ENCODE results near the gene TUBE1.
"Not testable (repeated sequence)": the region's sequence is repeated elsewhere in the genome, so short reads cannot be mapped to it uniquely, and the experiment has no call there.

TUBE1 gene

GRCh38 chr6:112106562-112106961, 19.3 kb upstream of the TUBE1 start:
- H3K4me3 ChIP-seq (ENCODE audit: low read depth, low read length) = no peak overlapping the region
- H3K4me1 ChIP-seq (ENCODE audit: control insufficient read depth in 1 of 2, insufficient read depth in 2 of 2, low read length in 2 of 2) = no peaks in the 10 kb centered on the region
- no peak overlapping the region for H3K4ac ChIP-seq (ENCODE audit: low read depth, low read length)
- H2AFZ ChIP-seq (ENCODE audit: insufficient read depth, low read length, poor library complexity) = no peak overlapping the region
- H3K79me2 ChIP-seq (ENCODE audit: control insufficient read depth, insufficient read depth, low read length, poor library complexity) = no peaks in the 10 kb centered on the region
- H4K12ac ChIP-seq (ENCODE audit: low read depth, low read length) = no peak overlapping the region
- no peaks in the 10 kb centered on the region for H3K79me1 ChIP-seq (ENCODE audit: low read length)
- H3K4me2 ChIP-seq (ENCODE audit: low read length) = no peak overlapping the region
- WGBS (ENCODE audit: extremely low coverage, insufficient coverage, insufficient read length) = no CpG with 5 or more reads among the region's 2 CpGs
- H3K14ac ChIP-seq (ENCODE audit: low read length) = no peak overlapping the region
- H3K18ac ChIP-seq (ENCODE audit: low read length) = no peak overlapping the region
- no peak overlapping the region for H3K27ac ChIP-seq (ENCODE audit: low read depth, low read length)
- no peaks in the 10 kb centered on the region for H3K9me3 ChIP-seq (ENCODE audit: insufficient read depth, low read depth, low read length)
- DNase-seq = no peak
- H2AK5ac ChIP-seq (ENCODE audit: low read length) = no peak overlapping the region
- no peak overlapping the region for H3K9ac ChIP-seq (ENCODE audit: low read length)
- H2BK120ac ChIP-seq (ENCODE audit: insufficient read depth, low read length, poor library complexity) = no peak overlapping the region
- H3K23ac ChIP-seq (ENCODE audit: low read length) = no peak overlapping the region
- no peaks in the 10 kb centered on the region for H3K36me3 ChIP-seq (ENCODE audit: control insufficient read depth in 1 of 2, insufficient read depth in 2 of 2, low read length in 2 of 2)
- H4K8ac ChIP-seq (ENCODE audit: low read depth, low read length) = no peak overlapping the region
- no peaks in the 10 kb centered on the region for H3K27me3 ChIP-seq (ENCODE audit: insufficient read depth, low read length)
- H2BK5ac ChIP-seq (ENCODE audit: low read depth, low read length, poor library complexity) = no peak overlapping the region
- H4K91ac ChIP-seq (ENCODE audit: low read depth, low read length) = no peak overlapping the region
- no peak overlapping the region for H2BK12ac ChIP-seq (ENCODE audit: low read length)

DNA sequence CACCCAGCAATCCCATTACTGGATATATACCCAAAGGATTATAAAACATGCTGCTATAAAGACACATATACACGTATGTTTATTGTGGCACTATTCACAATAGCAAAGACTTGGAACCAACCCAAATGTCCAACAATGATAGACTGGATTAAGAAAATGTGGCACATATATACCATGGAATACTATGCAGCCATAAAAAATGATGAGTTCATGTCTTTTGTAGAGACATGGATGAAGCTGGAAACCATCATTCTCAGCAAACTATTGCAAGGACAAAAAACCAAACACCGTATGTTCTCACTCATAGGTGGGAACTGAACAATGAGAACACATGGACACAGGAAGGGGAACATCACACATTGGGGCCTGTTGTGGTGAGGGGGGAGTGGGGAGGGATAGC, 18.7 kb upstream of the TUBE1 start:
- not testable (repeated sequence) for H3K9me3 ChIP-seq (ENCODE audit: insufficient read depth, low read depth, low read length); H3K79me2 ChIP-seq (ENCODE audit: control insufficient read depth, insufficient read depth, low read length, poor library complexity); H3K4me3 ChIP-seq (ENCODE audit: low read depth, low read length); H2BK120ac ChIP-seq (ENCODE audit: insufficient read depth, low read length, poor library complexity); H4K91ac ChIP-seq (ENCODE audit: low read depth, low read length); H3K4me2 ChIP-seq (ENCODE audit: low read length); H3K4ac ChIP-seq (ENCODE audit: low read depth, low read length); H3K79me1 ChIP-seq (ENCODE audit: low read length); H2AK5ac ChIP-seq (ENCODE audit: low read length); H3K9ac ChIP-seq (ENCODE audit: low read length); H3K36me3 ChIP-seq (ENCODE audit: control insufficient read depth in 1 of 2, insufficient read depth in 2 of 2, low read length in 2 of 2); H3K27me3 ChIP-seq (ENCODE audit: insufficient read depth, low read length); H2AFZ ChIP-seq (ENCODE audit: insufficient read depth, low read length, poor library complexity); H3K4me1 ChIP-seq (ENCODE audit: control insufficient read depth in 1 of 2, insufficient read depth in 2 of 2, low read length in 2 of 2); H3K18ac ChIP-seq (ENCODE audit: low read length); H2BK12ac ChIP-seq (ENCODE audit: low read length); H3K14ac ChIP-seq (ENCODE audit: low read length); H3K23ac ChIP-seq (ENCODE audit: low read length); DNase-seq; H3K27ac ChIP-seq (ENCODE audit: low read depth, low read length); H4K12ac ChIP-seq (ENCODE audit: low read depth, low read length); H2BK5ac ChIP-seq (ENCODE audit: low read depth, low read length, poor library complexity); H4K8ac ChIP-seq (ENCODE audit: low read depth, low read length)
- WGBS (ENCODE audit: extremely low coverage, insufficient coverage, insufficient read length) = no CpG with 5 or more reads among the region's 2 CpGs

DNA sequence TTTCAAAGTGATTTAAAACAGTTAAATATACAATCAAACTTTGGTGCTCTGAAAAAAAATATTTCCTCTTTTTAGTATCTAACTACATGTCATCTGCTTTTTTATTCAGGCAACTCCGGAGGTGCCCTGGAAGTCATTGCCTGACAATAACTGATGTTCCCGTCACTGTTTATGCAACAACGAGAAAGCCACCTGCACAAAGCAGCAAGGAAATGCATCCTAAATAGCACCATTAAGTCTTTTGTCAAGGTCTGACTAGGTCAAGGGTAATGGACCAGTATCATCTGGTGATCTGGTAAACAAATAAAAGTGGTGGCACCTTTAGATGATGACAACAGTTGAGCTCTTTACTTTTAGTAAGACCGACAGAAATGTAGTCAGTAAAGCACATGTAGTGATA, 13.3 kb upstream of the TUBE1 start:
- Histone ChIP-seq H3K79me2 (ENCODE audit: control insufficient read depth, insufficient read depth, low read length, poor library complexity) (no peaks in the 10 kb centered on the region), H4K8ac (ENCODE audit: low read depth, low read length) (no peak overlapping the region), H2BK5ac (ENCODE audit: low read depth, low read length, poor library complexity) (no peak overlapping the region), H3K27ac (ENCODE audit: low read depth, low read length) (no peak overlapping the region), H3K14ac (ENCODE audit: low read length) (no peak overlapping the region), H2AK5ac (ENCODE audit: low read length) (no peak overlapping the region), H4K12ac (ENCODE audit: low read depth, low read length) (no peak overlapping the region), H3K4me3 (ENCODE audit: low read depth, low read length) (no peak overlapping the region), H3K79me1 (ENCODE audit: low read length) (no peaks in the 10 kb centered on the region), H3K9me3 (ENCODE audit: insufficient read depth, low read depth, low read length) (no peaks in the 10 kb centered on the region), H3K27me3 (ENCODE audit: insufficient read depth, low read length) (no peaks in the 10 kb centered on the region), H2BK120ac (ENCODE audit: insufficient read depth, low read length, poor library complexity) (no peak overlapping the region), H2AFZ (ENCODE audit: insufficient read depth, low read length, poor library complexity) (no peak overlapping the region), H3K36me3 (ENCODE audit: control insufficient read depth in 1 of 2, insufficient read depth in 2 of 2, low read length in 2 of 2) (no peaks in the 10 kb centered on the region), H3K4ac (ENCODE audit: low read depth, low read length) (no peak overlapping the region), H2BK12ac (ENCODE audit: low read length) (no peak overlapping the region), H3K4me1 (ENCODE audit: control insufficient read depth in 1 of 2, insufficient read depth in 2 of 2, low read length in 2 of 2) (no peaks in the 10 kb centered on the region), H3K23ac (ENCODE audit: low read length) (no peak overlapping the region), H3K9ac (ENCODE audit: low read length) (no peak overlapping the region), H4K91ac (ENCODE audit: low read depth, low read length) (no peak overlapping the region), H3K4me2 (ENCODE audit: low read length) (no peak overlapping the region), H3K18ac (ENCODE audit: low read length) (no peak overlapping the region)
- DNase-seq = no peak
- no CpG with 5 or more reads among the region's 4 CpGs for WGBS (ENCODE audit: extremely low coverage, insufficient coverage, insufficient read length)

DNA sequence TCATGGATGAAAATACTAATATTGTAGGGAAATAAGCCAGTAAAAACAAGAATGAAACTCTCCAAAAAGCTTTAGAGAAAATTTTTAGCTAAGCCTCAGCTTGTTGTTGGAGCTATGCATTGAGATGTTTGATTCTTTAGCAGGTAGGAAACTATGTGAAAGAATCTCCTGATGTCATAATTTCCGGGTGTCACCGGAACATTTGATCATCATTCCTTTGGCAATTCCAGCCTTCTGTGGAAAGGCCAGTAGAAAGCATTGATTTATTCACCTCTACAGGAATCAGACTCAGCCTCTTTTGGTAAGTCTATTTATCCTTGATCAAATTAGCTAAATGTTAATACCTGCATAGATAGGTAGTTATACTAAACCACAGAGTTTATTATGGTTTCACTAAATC, 9.6 kb upstream of the TUBE1 start:
- Histone ChIP-seq H2BK120ac (ENCODE audit: insufficient read depth, low read length, poor library complexity) (no peak overlapping the region), H3K27me3 (ENCODE audit: insufficient read depth, low read length) (no peaks in the 10 kb centered on the region), H3K9me3 (ENCODE audit: insufficient read depth, low read depth, low read length) (no peaks in the 10 kb centered on the region), H3K4me2 (ENCODE audit: low read length) (no peak overlapping the region), H2BK5ac (ENCODE audit: low read depth, low read length, poor library complexity) (no peak overlapping the region), H3K23ac (ENCODE audit: low read length) (no peak overlapping the region), H3K4me1 (ENCODE audit: control insufficient read depth in 1 of 2, insufficient read depth in 2 of 2, low read length in 2 of 2) (no peaks in the 10 kb centered on the region), H3K4ac (ENCODE audit: low read depth, low read length) (no peak overlapping the region), H3K9ac (ENCODE audit: low read length) (no peak overlapping the region), H3K18ac (ENCODE audit: low read length) (no peak overlapping the region), H3K79me1 (ENCODE audit: low read length) (no peaks in the 10 kb centered on the region), H4K91ac (ENCODE audit: low read depth, low read length) (no peak overlapping the region), H2AK5ac (ENCODE audit: low read length) (no peak overlapping the region), H3K4me3 (ENCODE audit: low read depth, low read length) (no peak overlapping the region), H2BK12ac (ENCODE audit: low read length) (no peak overlapping the region), H4K12ac (ENCODE audit: low read depth, low read length) (no peak overlapping the region), H3K36me3 (ENCODE audit: control insufficient read depth in 1 of 2, insufficient read depth in 2 of 2, low read length in 2 of 2) (no peaks in the 10 kb centered on the region), H3K79me2 (ENCODE audit: control insufficient read depth, insufficient read depth, low read length, poor library complexity) (no peaks in the 10 kb centered on the region), H3K14ac (ENCODE audit: low read length) (no peak overlapping the region), H3K27ac (ENCODE audit: low read depth, low read length) (no peak overlapping the region), H2AFZ (ENCODE audit: insufficient read depth, low read length, poor library complexity) (no peak overlapping the region), H4K8ac (ENCODE audit: low read depth, low read length) (no peak overlapping the region)
- DNase-seq = no peak
- no CpG with 5 or more reads among the region's 2 CpGs for WGBS (ENCODE audit: extremely low coverage, insufficient coverage, insufficient read length)
